Upper lobe of left lung (tissue), 4 donors: ENCODE measurements around the gene CENPM.

ENCODE experiments used
- CTCF ChIP-seq, 6 experiments: fragments of 450-650 bp in 4 of 6; fragments of 200-600 bp in 2 of 6; sonication (generic) in 2 of 6; IDR thresholded peaks; one replicate each; pipeline ENCODE4 v1.5.1; 2016 to 2019; ENCODE audit warnings: antibody characterized with exemption in 6 of 6
- EP300 ChIP-seq, 4 donors: sonication (generic); formaldehyde crosslinking; IDR thresholded peaks; one replicate each; pipeline ENCODE4 v1.5.1; 2017; ENCODE audit warnings: antibody characterized with exemption in 4 of 4, control low read depth in 2 of 4
- POLR2A ChIP-seq, 4 donors: fragments of 450-650 bp; IDR thresholded peaks; one replicate each; pipeline ENCODE4 v1.5.1; 2016 to 2017; ENCODE audit warnings: antibody characterized with exemption in 4 of 4, mild to moderate bottlenecking in 2 of 4
- POLR2AphosphoS5 ChIP-seq, 2 donors: sonication (generic); formaldehyde crosslinking; IDR thresholded peaks; one replicate each; pipeline ENCODE4 v1.5.1; 2017; ENCODE audit warnings: antibody characterized with exemption in 2 of 2

- TF ChIP-seq POLR2AphosphoS5 (IDR thresholded peaks at IDR 0.05) (no peak), CTCF (IDR thresholded peaks at IDR 0.05) (no peak), POLR2A (IDR thresholded peaks at IDR 0.05) (no peak), EP300 (IDR thresholded peaks at IDR 0.05) (no peak)
These were observed 1.2 kb upstream of the CENPM start for GRCh38 chr22:41948142-41948541.
